Memory B cell (primary cell): ENCODE results near the gene RAB15.

Source experiments
- ATAC-seq: fragments of 150-1000 bp; cut with Tn5 transposase; 2 replicates; pipeline ENCODE4 v1.10.0; 2021; ENCODE audit warnings: low read depth, mild to moderate bottlenecking, moderate library complexity
- DNase-seq, 2 donors: peaks; one replicate each; pipeline ENCODE4 v3.0.0; 2022; ENCODE audit warnings: low spot score in 2 of 2
- H3K27ac Mint-ChIP-seq: one replicate; pipeline ENCODE4 v1.8.0; 2022; ENCODE audit warnings: mild to moderate bottlenecking, moderate library complexity, mixed read lengths
- H3K27me3 Mint-ChIP-seq: one replicate; pipeline ENCODE4 v1.8.0; 2022; ENCODE audit warnings: mixed read lengths
- H3K36me3 Mint-ChIP-seq: one replicate; pipeline ENCODE4 v1.8.0; 2022; ENCODE audit warnings: mild to moderate bottlenecking, mixed read lengths
- H3K4me1 Mint-ChIP-seq: one replicate; pipeline ENCODE4 v1.8.0; 2022; ENCODE audit warnings: mixed read lengths
- H3K4me3 Mint-ChIP-seq: one replicate; pipeline ENCODE4 v1.8.0; 2022; ENCODE audit warnings: mild to moderate bottlenecking, moderate library complexity, mixed read lengths
- H3K9me3 Mint-ChIP-seq: one replicate; pipeline ENCODE4 v1.8.0; 2022; ENCODE audit warnings: mixed read lengths

RAB15 gene

DNA sequence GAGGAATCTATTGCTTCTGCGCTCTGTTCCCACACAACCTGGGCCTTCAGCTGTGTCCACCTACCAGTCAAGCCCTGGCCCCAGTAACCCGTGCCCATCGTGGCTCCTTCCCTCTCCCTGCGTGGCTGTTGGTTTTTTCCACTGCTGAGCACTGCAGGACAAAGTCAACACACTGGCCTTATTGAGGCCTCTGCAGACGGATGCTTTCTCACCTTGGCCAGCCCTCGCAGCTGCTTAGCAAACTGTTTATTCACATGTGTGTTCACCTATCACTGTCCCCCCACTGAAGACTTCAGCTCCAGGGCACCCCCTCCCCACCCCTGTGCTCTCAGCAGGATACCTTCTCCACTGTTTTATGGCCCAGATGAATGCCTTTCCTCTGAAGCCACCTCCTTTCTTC, 16.8 kb downstream of the RAB15 start:
- Mint-ChIP-seq H3K36me3 (peaks cover 2% of the 10 kb centered on the region), H3K4me3 (no peak overlapping the region), H3K27me3 (no peaks in the 10 kb centered on the region), H3K4me1 (peaks cover 13% of the 10 kb centered on the region), H3K27ac (no peak overlapping the region), H3K9me3 (no peaks in the 10 kb centered on the region)
- DNase-seq (no peak), ATAC-seq (no peak)

DNA sequence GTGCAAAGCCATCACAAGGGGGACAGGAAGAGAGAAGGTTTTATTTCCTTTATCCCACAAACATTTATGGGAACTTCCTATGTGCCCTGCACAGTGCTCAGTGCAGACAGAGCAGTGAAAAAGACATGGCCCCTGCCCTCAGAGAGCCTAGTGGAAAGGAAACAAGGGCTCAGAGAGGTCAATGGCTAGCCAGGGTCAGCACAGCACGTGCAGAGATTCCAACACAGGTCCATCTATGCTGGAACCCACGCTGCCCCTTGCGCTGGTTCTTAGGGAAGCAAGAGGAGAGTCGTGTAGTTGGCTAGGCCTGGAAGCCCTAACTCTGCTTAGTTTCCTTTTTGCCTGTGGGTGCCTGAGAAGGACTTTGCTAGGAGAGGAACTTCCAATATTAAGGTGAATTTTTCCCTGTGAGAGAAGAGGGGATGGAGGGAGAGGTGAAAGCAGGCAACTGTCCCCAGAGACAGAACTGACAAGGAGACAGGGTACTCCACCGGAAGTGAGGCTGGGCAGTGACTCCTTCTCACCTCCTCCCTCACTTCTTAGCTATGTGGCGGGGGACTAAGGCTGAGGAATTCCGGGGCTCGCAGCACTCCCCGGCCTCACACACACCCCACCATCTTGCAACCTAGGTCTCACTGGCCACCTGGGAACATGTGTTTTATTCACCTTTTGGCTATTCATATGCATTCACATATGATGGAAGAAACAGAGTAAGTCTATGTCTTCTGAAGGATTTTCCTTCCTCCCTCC, 17.5 kb downstream of the RAB15 start:
- Mint-ChIP-seq H3K9me3 (no peaks in the 10 kb centered on the region), H3K4me3 (no peak overlapping the region), H3K27ac (no peak overlapping the region), H3K27me3 (no peaks in the 10 kb centered on the region), H3K36me3 (peaks cover 2% of the 10 kb centered on the region), H3K4me1 (peaks cover 11% of the 10 kb centered on the region)
- no peak for DNase-seq
- no peak for ATAC-seq

DNA sequence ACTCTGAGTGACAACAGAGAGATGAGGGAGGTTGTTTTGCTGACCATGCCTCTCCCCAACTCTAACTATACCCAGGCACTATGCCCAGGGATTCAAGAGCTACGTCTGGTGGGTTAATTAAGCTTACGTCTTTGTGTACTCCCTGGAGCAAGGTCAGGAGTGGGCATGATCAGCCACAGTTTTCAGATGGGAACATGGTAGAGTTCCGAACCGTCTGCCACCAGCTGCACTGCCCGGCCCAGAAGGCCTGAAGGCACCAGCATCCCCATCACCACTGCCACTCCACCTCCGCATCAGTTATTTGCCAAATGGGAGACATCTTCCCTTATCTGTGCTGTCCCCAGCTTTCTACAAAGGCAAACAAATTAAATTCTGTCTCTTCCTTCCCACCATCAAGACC, 18.5 kb downstream of the RAB15 start:
- no peak overlapping the region for H3K27ac Mint-ChIP-seq
- DNase-seq (no peak), ATAC-seq (no peak)
- peaks cover 4% of the 10 kb centered on the region for H3K36me3 Mint-ChIP-seq
- H3K27me3 Mint-ChIP-seq, result no peaks in the 10 kb centered on the region
- H3K4me1 Mint-ChIP-seq, result peaks cover 11% of the 10 kb centered on the region
- H3K9me3 Mint-ChIP-seq, result no peaks in the 10 kb centered on the region
- no peak overlapping the region for H3K4me3 Mint-ChIP-seq

DNA sequence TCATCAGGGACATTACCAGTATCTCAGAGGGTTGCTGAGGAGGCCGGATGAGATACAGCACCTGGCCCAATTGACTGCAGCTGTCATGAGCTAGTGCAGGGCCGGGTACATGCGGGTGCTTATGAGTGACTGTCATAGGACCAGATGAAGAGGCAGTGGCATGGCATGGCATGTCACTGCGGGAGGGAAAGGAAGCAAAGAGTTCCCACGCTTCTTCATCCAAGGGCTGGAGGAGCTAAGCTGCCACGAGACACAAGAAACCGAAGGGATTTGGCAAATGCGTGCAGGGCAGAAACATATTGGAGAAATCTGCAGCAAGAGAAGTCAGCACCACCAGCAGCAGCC, 18.9 kb downstream of the RAB15 start:
- ATAC-seq, result no peak
- Mint-ChIP-seq H3K9me3 (no peaks in the 10 kb centered on the region), H3K27ac (peak overlapping the region; percentile 15), H3K27me3 (no peaks in the 10 kb centered on the region), H3K4me1 (peaks cover 11% of the 10 kb centered on the region), H3K4me3 (no peak overlapping the region), H3K36me3 (peaks cover 6% of the 10 kb centered on the region)
- no peak for DNase-seq

DNA sequence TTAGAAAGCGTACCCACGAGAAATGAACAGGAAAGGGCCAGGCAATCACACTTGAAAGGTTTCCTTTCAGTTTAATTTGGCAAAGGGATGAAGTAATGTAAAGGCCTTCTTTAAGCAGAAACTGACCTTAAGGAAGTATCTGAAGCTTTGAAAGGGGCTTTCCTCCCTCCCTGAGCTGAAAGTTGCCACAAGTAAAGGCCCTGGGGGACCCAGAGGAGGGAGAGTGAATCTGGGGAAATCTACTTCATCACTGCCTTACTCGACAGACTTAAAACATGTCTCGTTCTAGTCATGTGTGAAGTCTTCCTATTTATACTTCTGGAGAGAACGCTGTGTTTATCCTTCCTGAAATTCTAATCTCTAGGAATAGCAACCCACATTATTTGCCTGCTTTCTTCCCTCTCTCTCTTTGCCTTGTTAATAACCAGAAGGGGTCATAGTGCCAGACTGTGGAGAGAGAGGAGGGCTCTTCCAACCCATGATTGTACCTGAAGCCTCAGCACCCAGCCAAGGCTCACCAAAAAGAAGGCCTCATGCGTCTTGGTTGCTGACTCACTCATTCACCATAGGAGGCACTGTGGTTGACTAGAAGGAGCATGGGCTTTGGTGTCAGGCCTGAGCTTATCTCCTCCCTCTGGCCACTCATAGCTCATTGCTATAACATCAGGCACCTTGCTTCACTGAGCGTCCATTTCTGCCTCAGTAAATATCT, 19.4 kb downstream of the RAB15 start:
- Mint-ChIP-seq H3K36me3 (peaks cover 8% of the 10 kb centered on the region), H3K4me3 (no peak overlapping the region), H3K9me3 (no peaks in the 10 kb centered on the region), H3K27ac (peak overlapping the region; percentile 15), H3K27me3 (no peaks in the 10 kb centered on the region), H3K4me1 (peaks cover 11% of the 10 kb centered on the region)
- no peak for DNase-seq
- ATAC-seq, result peak; percentile 52

DNA sequence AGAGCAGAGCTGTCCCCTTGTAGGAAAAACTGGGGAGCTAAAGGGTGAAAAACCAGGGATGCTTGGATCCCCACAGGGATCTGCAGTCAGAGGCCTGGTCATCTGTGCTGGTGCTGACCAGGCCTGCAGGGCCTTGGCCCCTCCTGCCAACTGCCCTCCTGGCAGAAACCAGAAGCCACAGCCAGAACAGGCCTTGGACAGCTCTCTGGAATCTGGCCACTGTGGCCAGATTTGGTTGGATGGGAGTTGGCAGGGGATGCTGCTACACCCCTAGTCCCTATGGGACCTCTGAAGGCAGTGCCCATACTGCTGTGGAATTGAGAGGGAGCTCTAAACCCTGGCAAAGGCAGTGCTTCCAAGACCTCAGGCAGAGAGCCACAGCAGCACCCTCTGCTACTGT, 20.4 kb downstream of the RAB15 start:
- Mint-ChIP-seq H3K27ac (no peak overlapping the region), H3K4me1 (peaks cover 11% of the 10 kb centered on the region), H3K9me3 (no peaks in the 10 kb centered on the region), H3K27me3 (no peaks in the 10 kb centered on the region), H3K4me3 (no peak overlapping the region), H3K36me3 (peaks cover 14% of the 10 kb centered on the region)
- ATAC-seq, result no peak
- no peak for DNase-seq

DNA sequence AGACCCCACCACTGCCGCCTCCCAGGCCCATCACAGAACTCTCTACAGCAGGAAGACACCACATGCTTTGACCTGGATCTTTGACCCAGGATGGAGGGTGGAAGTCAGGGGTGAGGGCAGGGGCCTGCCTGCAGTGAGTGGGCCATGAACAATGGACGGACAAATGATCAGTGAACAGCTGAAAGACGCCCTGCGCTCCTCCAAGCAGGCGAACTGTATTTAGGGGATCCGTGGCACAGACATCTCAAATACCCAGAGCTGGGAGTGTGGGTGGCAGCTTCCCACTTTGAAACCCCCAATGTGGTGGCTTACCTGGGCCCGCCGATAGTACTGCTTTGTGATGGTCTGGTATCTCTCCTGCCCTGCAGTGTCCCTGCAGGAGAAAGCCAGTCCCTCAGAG, 20.8 kb downstream of the RAB15 start:
- Mint-ChIP-seq H3K4me3 (no peak overlapping the region), H3K36me3 (peaks cover 14% of the 10 kb centered on the region), H3K27me3 (no peaks in the 10 kb centered on the region), H3K9me3 (no peaks in the 10 kb centered on the region), H3K4me1 (peaks cover 11% of the 10 kb centered on the region), H3K27ac (no peak overlapping the region)
- no peak for ATAC-seq
- DNase-seq, result no peak

DNA sequence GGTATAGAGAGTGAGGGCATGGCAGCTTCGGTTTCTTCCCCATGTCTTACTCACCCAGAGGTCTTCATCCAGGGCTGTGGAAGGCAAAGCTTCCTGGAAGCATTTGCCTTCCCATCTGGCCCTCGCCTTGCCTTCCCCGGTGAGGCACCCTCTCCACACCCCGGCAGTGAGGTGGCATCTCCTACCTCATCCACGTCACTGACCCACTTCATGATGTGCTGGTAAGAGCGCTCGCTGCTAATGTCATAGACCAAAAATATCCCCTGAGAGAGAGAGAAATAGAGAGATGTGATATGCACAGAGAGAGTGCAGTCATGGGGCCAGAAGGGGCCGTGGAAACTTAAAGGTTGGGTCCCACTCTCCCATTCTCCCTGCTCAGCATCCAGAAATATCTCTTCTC, 21.2 kb downstream of the RAB15 start:
- H3K4me3 Mint-ChIP-seq, result no peak overlapping the region
- H3K27me3 Mint-ChIP-seq, result no peaks in the 10 kb centered on the region
- DNase-seq (no peak), ATAC-seq (no peak)
- no peak overlapping the region for H3K27ac Mint-ChIP-seq
- peaks cover 11% of the 10 kb centered on the region for H3K4me1 Mint-ChIP-seq
- peaks cover 14% of the 10 kb centered on the region for H3K36me3 Mint-ChIP-seq
- no peaks in the 10 kb centered on the region for H3K9me3 Mint-ChIP-seq

DNA sequence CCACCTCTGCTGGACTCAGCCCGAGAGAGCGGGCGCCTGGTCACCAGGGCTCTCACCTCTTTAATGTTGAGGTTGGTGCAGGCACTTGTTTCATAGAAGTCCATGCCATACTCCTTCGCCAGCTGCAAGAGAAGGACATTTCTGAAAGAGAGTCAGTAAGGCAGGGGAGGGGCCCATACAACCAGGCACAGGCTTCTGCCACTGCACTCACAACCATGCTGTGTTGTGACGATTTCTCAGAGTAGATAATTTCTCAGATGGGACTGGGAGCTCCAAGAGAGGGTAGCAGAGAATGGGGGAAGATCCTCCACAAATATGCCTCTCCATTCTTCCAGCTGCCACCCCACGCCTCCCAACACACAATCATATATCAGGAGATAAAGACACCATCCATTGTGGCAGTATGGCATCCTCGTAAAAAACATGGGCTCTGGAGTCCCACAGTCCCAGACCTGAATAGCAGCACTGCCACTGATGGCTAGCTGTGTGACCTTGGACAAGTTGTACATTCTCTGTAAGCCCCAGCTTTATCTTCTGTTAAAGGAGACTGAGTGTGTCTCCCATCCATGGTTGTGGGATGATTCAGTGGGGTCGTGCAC, 23.4 kb downstream of the RAB15 start:
- Mint-ChIP-seq H3K9me3 (no peaks in the 10 kb centered on the region), H3K27me3 (no peaks in the 10 kb centered on the region), H3K36me3 (peaks cover 11% of the 10 kb centered on the region), H3K4me3 (no peak overlapping the region), H3K4me1 (peaks cover 17% of the 10 kb centered on the region), H3K27ac (no peak overlapping the region)
- DNase-seq, result no peak
- ATAC-seq, result no peak

DNA sequence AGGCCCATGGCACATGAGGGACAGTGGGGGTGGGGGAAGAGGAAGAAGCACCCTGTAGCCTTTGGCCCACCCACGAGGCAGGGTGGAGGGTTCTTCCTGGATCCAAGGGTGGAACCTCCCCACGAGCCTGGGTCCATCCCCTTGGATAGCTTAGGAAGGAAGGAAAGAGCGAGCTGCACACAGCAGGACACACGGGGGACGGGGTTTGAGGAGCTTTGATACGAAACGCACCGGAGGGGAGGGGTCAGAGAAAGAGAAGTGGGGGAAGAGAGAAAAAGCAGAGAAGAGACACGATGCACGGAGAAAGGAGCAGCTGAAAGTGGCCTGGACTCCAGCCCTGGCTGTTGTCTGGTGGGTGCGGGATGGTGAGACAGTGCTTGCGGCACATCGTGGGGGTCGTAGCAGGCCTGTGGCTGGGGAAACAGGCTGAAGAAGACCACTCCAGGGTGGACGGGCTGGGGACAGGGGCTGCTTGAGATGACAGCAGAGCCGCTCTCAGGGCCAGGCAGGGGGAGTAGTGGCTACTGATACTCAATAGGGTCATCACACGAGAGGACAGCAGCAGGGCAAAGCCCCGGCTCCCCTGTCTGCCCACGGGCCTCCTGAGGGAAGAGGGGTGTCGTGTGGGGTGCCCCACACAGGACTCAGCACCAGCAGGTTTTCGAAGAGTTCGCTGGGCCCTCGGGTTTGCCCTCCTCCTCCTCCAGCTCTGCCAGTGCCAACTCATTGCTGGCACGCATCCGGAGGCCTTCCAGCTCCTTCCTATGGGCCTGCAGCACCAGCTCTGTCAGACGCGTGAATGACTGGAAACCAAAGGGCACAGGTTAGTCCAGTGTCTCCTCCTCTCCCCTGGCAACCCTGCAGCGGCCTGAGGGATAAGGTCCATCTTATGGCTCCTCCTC, 24.2 kb downstream of the RAB15 start:
- Mint-ChIP-seq H3K27me3 (no peaks in the 10 kb centered on the region), H3K4me1 (peaks cover 20% of the 10 kb centered on the region), H3K4me3 (no peak overlapping the region), H3K36me3 (peaks cover 11% of the 10 kb centered on the region), H3K9me3 (no peaks in the 10 kb centered on the region), H3K27ac (no peak overlapping the region)
- DNase-seq (no peak), ATAC-seq (no peak)

DNA sequence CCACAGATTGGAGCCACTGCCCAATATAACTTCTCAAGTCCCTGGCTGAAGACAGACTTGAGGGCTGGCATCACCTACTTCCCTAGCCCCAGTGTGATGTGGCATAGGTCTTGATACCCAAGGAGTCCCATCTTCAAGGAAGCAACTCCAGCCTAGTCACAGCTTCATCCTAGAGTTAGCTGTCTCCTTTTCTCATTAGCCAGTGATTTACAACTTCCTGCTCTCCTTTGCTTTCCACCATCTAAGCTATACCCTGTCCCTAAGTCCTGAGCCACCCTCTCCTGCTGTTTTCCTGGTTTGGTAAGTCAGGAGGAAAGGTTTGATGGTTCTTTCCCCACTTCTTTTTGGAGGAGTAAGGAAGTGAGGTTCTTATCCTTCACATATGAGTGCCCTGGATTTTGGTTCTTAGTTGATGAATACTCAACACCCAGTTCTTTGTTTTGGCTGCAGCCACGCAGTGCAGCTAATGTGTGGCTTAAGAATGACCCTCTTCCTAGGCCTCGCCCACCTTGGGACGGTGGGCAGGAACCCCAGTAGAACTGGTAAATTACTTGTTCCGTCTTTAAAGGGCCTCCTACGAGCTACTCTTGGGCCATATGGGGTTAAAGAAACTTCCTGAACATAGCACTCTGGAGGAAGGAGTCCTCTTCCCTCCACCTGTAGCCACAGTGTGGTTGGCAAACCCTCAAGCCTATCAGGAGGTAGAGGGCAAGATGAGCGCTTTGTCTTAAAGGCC, 25.7 kb downstream of the RAB15 start:
- Mint-ChIP-seq H3K27me3 (no peaks in the 10 kb centered on the region), H3K36me3 (peaks cover 11% of the 10 kb centered on the region), H3K4me3 (no peak overlapping the region), H3K27ac (no peak overlapping the region), H3K4me1 (peaks cover 17% of the 10 kb centered on the region), H3K9me3 (no peaks in the 10 kb centered on the region)
- DNase-seq (no peak), ATAC-seq (no peak)

DNA sequence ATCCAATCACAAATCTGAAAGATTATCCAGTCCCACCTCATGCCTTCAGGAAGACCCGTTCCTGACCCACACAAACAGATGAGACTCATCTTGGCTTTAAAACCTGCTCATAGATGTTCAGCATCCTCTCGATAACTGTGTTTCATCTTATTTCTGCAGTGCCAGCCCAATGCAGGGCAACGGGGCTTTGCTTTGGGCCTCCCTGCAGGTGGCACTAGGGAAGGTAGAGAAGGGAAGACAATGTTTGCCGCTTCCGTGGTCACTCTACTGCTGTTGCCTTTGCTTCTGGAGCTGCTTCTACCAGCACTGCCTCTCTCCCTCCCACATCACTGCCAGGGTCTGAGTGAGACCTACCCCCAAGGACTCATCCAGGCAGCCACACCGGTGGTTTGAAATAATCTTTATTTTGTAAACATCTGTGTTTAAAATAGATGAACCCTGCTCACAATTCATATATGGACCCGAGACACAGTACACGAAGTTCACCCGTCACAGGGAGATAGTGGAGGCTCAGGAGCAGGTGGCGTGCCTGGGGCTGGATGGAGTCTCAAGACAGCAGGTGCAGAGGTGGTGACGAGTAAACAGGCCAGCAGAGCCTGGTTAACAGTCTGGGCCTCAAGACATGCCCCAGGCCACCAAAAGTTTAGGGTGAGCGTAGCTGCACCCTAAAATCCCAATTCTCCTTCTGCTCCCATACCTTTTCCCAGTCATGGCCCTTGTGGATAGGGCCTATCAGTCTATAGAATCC, 26.5 kb downstream of the RAB15 start:
- ATAC-seq (no peak), DNase-seq (no peak)
- peaks cover 17% of the 10 kb centered on the region for H3K4me1 Mint-ChIP-seq
- H3K9me3 Mint-ChIP-seq, result no peaks in the 10 kb centered on the region
- H3K4me3 Mint-ChIP-seq, result no peak overlapping the region
- H3K36me3 Mint-ChIP-seq, result peaks cover 14% of the 10 kb centered on the region
- H3K27ac Mint-ChIP-seq, result no peak overlapping the region
- no peaks in the 10 kb centered on the region for H3K27me3 Mint-ChIP-seq

DNA sequence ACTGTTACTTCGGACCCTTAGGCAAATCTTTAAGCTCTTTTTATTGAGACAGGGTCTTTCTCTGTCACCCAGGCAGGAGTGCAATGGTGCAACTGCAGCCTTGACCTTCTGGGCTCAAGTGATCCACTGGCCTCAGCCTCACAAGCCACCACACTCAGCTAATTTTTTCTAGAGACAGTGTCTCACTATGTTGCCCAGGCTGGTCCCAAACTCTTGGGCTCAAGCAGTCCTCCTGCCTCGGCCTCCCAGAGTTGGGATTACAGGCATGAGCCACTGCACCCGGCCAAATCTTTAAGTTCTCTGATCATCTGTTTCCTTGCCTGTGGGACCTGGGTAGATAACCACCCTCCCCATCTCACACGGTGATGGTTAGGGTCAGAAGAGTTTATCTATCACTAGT, 27.3 kb downstream of the RAB15 start:
- H3K4me1 Mint-ChIP-seq, result peaks cover 17% of the 10 kb centered on the region
- H3K27me3 Mint-ChIP-seq, result no peaks in the 10 kb centered on the region
- no peaks in the 10 kb centered on the region for H3K9me3 Mint-ChIP-seq
- no peak for DNase-seq
- peaks cover 19% of the 10 kb centered on the region for H3K36me3 Mint-ChIP-seq
- no peak overlapping the region for H3K4me3 Mint-ChIP-seq
- no peak for ATAC-seq
- H3K27ac Mint-ChIP-seq, result no peak overlapping the region
